HL-60/S4 treated with phorbol 12-myristate 13-acetate at 8.2 ng/mL for 4 days and 3 days (cell line): ENCODE results near the gene PPP1R9B.

Experiments
- in situ Hi-C: fragments of 300-500 bp; cut with MboI; formaldehyde crosslinking; loops from 2 replicates; pipeline ENCODE4 v1.15.0; 2022; ENCODE audit warnings: low sequenced_read_pairs

Gene PPP1R9B

GRCh38 chr17:50094753-50095619, 55.5 kb downstream of the PPP1R9B start, which contains the start of gene PDK2:
PDK2 (plus strand) TSS chr17:50095351; CDS start chr17:50095436, 85 bp downstream.
- in situ Hi-C loops: no loop called here

GRCh38 chr17:50094243-50094752, 56.2 kb downstream of the PPP1R9B start:
- in situ Hi-C loops: no loop called here

- in situ Hi-C loops: no loop called here
Measured at GRCh38 chr17:50093807-50094206, 56.7 kb downstream of the PPP1R9B start.

GRCh38 chr17:50093246-50093645, 57.2 kb downstream of the PPP1R9B start:
- in situ Hi-C loops: no loop called here

- in situ Hi-C loops: no loop called here
Measured at GRCh38 chr17:50091918-50092285, 58.6 kb downstream of the PPP1R9B start.

GRCh38 chr17:50090971-50091917, 59.2 kb downstream of the PPP1R9B start:
- in situ Hi-C loops: no loop called here

GRCh38 chr17:50090071-50090470, 60.4 kb downstream of the PPP1R9B start:
- in situ Hi-C loops: no loop called here

GRCh38 chr17:50088952-50089825, 61.3 kb downstream of the PPP1R9B start:
- in situ Hi-C loops: loop anchor here (10.0 kb wide), 1 partner anchor 64 kb away; no protein-coding TSS in a partner anchor

- in situ Hi-C loops: loop anchor here (10.0 kb wide), 1 partner anchor 63 kb away; no protein-coding TSS in a partner anchor
Measured at GRCh38 chr17:50087912-50088405, 62.5 kb downstream of the PPP1R9B start.

- in situ Hi-C loops: loop anchor here (10.0 kb wide), 1 partner anchor 63 kb away; no protein-coding TSS in a partner anchor
Measured at GRCh38 chr17:50087246-50087911, 63.1 kb downstream of the PPP1R9B start.
